WTC11 (cell line): ENCODE data around the gene HVCN1. TPM values are rescaled to one million over a fixed set of nuclear protein-coding genes. Genes with fewer than 3 reads are reported as not detected.

ENCODE experiments used
- ATAC-seq: fragments of 200-7000 bp; cut with Tn5 transposase; 2 replicates; pipeline ENCODE4 v1.10.0; 2021; ENCODE audit warnings: mild to moderate bottlenecking, moderate library complexity
- CTCF ChIA-PET: fragments of 300-600 bp; sonication (Branson Sonifier 250); formaldehyde crosslinking; loops from one replicate; lab custom pipeline; 2021; ENCODE audit warnings: antibody characterized with exemption; lab: Charles Lee
- POLR2A ChIA-PET: fragments of 350-600 bp; sonication (Branson Sonifier 250); formaldehyde crosslinking; loops from one replicate; lab custom pipeline; 2021; ENCODE audit warnings: antibody characterized with exemption; lab: Charles Lee
- DNase-seq: peaks from one replicate; pipeline ENCODE4 v3.0.0; 2021; ENCODE audit warnings: low spot score
- H3K27ac Mint-ChIP-seq: 2 replicates; pipeline ENCODE4 v1.8.0; 2021; ENCODE audit warnings: mixed read lengths
- H3K27me3 Mint-ChIP-seq: 2 replicates; pipeline ENCODE4 v1.8.0; 2021; ENCODE audit warnings: low read depth, mild to moderate bottlenecking, moderate library complexity, mixed read lengths
- H3K36me3 Mint-ChIP-seq: 2 replicates; pipeline ENCODE4 v1.8.0; 2021; ENCODE audit warnings: mixed read lengths
- H3K4me1 Mint-ChIP-seq: 2 replicates; pipeline ENCODE4 v1.8.0; 2022; ENCODE audit warnings: mixed read lengths
- H3K4me3 Mint-ChIP-seq: 2 replicates; pipeline ENCODE4 v1.8.0; 2021; ENCODE audit warnings: mild to moderate bottlenecking, moderate library complexity, mixed read lengths
- H3K9me3 Mint-ChIP-seq: 2 replicates; pipeline ENCODE4 v1.8.0; 2021; ENCODE audit warnings: mixed read lengths
- AR ChIP-seq: fragments of 250-450 bp; sonication (Bioruptor Pico); IDR thresholded peaks from 2 replicates; pipeline ENCODE4 v1.9.0; 2021; ENCODE audit warnings: mild to moderate bottlenecking
- CBFB ChIP-seq: sonication (generic); formaldehyde crosslinking; IDR thresholded peaks from 2 replicates; pipeline ENCODE4 v1.8.1; 2022; ENCODE audit warnings: mild to moderate bottlenecking, low read depth, missing genetic modification reagents
- CDX4 ChIP-seq: fragments of 250-450 bp; sonication (Bioruptor Pico); IDR thresholded peaks from 2 replicates; pipeline ENCODE4 v1.9.0; 2021; ENCODE audit warnings: moderate library complexity, mild to moderate bottlenecking, inconsistent platforms, borderline replicate concordance
- CREB1 ChIP-seq: sonication (generic); formaldehyde crosslinking; IDR thresholded peaks from 2 replicates; pipeline ENCODE4 v1.8.0; 2023; ENCODE audit warnings: mild to moderate bottlenecking, missing genetic modification reagents
- CREM ChIP-seq: sonication (generic); formaldehyde crosslinking; IDR thresholded peaks from 2 replicates; pipeline ENCODE4 v1.8.1; 2022; ENCODE audit warnings: mild to moderate bottlenecking, missing genetic modification reagents, moderate library complexity
- ELF4 ChIP-seq: sonication (generic); formaldehyde crosslinking; IDR thresholded peaks from 2 replicates; pipeline ENCODE4 v1.8.1; 2022; ENCODE audit warnings: low read depth, mild to moderate bottlenecking, moderate library complexity, missing genetic modification reagents
- IRF1 ChIP-seq: sonication (generic); formaldehyde crosslinking; IDR thresholded peaks from 2 replicates; pipeline ENCODE4 v1.8.0; 2023; ENCODE audit warnings: missing genetic modification reagents
- IRF2 ChIP-seq: sonication (generic); formaldehyde crosslinking; IDR thresholded peaks from 2 replicates; pipeline ENCODE4 v1.8.0; 2022; ENCODE audit warnings: low read depth, missing genetic modification reagents, borderline replicate concordance
- NR1H2 ChIP-seq: sonication (generic); formaldehyde crosslinking; IDR thresholded peaks from 2 replicates; pipeline ENCODE4 v1.9.0; 2021; ENCODE audit warnings: mild to moderate bottlenecking, moderate library complexity, missing genetic modification reagents
- SMAD3 ChIP-seq: sonication (generic); formaldehyde crosslinking; IDR thresholded peaks from 2 replicates; pipeline ENCODE4 v1.8.0; 2022; ENCODE audit warnings: missing genetic modification reagents, mild to moderate bottlenecking, borderline replicate concordance
- TP53 ChIP-seq: sonication (generic); formaldehyde crosslinking; IDR thresholded peaks from 2 replicates; pipeline ENCODE4 v1.8.1; 2023; ENCODE audit warnings: mild to moderate bottlenecking, missing genetic modification reagents
- ZBTB21 ChIP-seq: sonication (generic); formaldehyde crosslinking; IDR thresholded peaks from 2 replicates; pipeline ENCODE4 v1.8.1; 2023; ENCODE audit warnings: mild to moderate bottlenecking, missing genetic modification reagents, borderline replicate concordance
- ZBTB43 ChIP-seq: sonication (generic); formaldehyde crosslinking; IDR thresholded peaks from 2 replicates; pipeline ENCODE4 v1.8.1; 2023; ENCODE audit warnings: mild to moderate bottlenecking, missing genetic modification reagents
- ZMAT4 ChIP-seq: fragments of 250-450 bp; sonication (Bioruptor Pico); IDR thresholded peaks from 2 replicates; pipeline ENCODE4 v1.9.0; 2021; ENCODE audit warnings: mild to moderate bottlenecking
- ZNF121 ChIP-seq: sonication (generic); formaldehyde crosslinking; IDR thresholded peaks from 2 replicates; pipeline ENCODE4 v1.8.0; 2023; ENCODE audit warnings: missing genetic modification reagents
- ZNF138 ChIP-seq: sonication (generic); formaldehyde crosslinking; conservative IDR thresholded peaks from 2 replicates; pipeline ENCODE4 v1.8.1; 2022; ENCODE audit warnings: mild to moderate bottlenecking, moderate library complexity, missing genetic modification reagents
- ZNF396 ChIP-seq: fragments of 250-450 bp; sonication (Bioruptor Pico); IDR thresholded peaks from 2 replicates; pipeline ENCODE4 v1.8.0; 2021; ENCODE audit warnings: mild to moderate bottlenecking, moderate library complexity, borderline replicate concordance
- ZNF416 ChIP-seq: fragments of 250-450 bp; sonication (Bioruptor Pico); IDR thresholded peaks from 2 replicates; pipeline ENCODE4 v1.9.0; 2021; ENCODE audit warnings: mild to moderate bottlenecking, inconsistent platforms
- total RNA-seq: library from RNA; stranded (reverse); gene quantifications from 3 replicates; pipeline ENCODE4 v1.2.3, GENCODE V29; 2021
- TF ChIP-seq, protein P1 (sequence below): sonication (generic); formaldehyde crosslinking; IDR thresholded peaks from 2 replicates; pipeline ENCODE4 v1.8.0; 2022; ENCODE audit warnings: mild to moderate bottlenecking, missing genetic modification reagents
- TF ChIP-seq, protein P2 (sequence below): sonication (generic); formaldehyde crosslinking; IDR thresholded peaks from 2 replicates; pipeline ENCODE4 v1.8.1; 2022; ENCODE audit warnings: low read depth, mild to moderate bottlenecking, moderate library complexity, missing genetic modification reagents, borderline replicate concordance
- TF ChIP-seq, protein P3 (sequence below): sonication (generic); formaldehyde crosslinking; IDR thresholded peaks from 2 replicates; pipeline ENCODE4 v1.8.1; 2022; ENCODE audit warnings: mild to moderate bottlenecking, moderate library complexity, missing genetic modification reagents

The HVCN1 gene
- total RNA-seq, 1 experiment from 2014 or later = 5.7 TPM

GRCh38 chr12:110696283-110696682, 7.4 kb upstream of the HVCN1 start:
- TF ChIP-seq ZBTB43 (CRISPR knock-in tag) = no peak
- TF ChIP-seq IRF1 = no peak
- peak; percentile 51; the same call in 1 of the 2 replicates for TF ChIP-seq ZNF121
- TF ChIP-seq, protein P1, sequence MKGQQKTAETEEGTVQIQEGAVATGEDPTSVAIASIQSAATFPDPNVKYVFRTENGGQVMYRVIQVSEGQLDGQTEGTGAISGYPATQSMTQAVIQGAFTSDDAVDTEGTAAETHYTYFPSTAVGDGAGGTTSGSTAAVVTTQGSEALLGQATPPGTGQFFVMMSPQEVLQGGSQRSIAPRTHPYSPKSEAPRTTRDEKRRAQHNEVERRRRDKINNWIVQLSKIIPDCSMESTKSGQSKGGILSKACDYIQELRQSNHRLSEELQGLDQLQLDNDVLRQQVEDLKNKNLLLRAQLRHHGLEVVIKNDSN (CRISPR knock-in tag) = no peak
- TF ChIP-seq CREB1 (CRISPR knock-in tag) = no peak
- TF ChIP-seq ZNF396 (CRISPR knock-in tag) = no peak
- TF ChIP-seq, all 79 proteins: peak for 1
- Mint-ChIP-seq H3K4me3 (no peak overlapping the region), H3K36me3 (no peaks in the 10 kb centered on the region), H3K27me3 (no peaks in the 10 kb centered on the region; the same call in 1 of the 2 replicates), H3K9me3 (no peaks in the 10 kb centered on the region), H3K27ac (no peak overlapping the region), H3K4me1 (0 out of 2 replicates have a peak, but pooled peaks cover 6% of the 10 kb centered on the region)
- no peak for DNase-seq
- POLR2A ChIA-PET = no interaction called here
- no peak for ATAC-seq
- CTCF ChIA-PET = no interaction called here

GRCh38 chr12:110694330-110694901, 5.5 kb upstream of the HVCN1 start:
- Mint-ChIP-seq H3K36me3 (no peaks in the 10 kb centered on the region), H3K27me3 (no peaks in the 10 kb centered on the region; the same call in 1 of the 2 replicates), H3K27ac (no peak overlapping the region), H3K4me3 (no peak overlapping the region), H3K9me3 (no peaks in the 10 kb centered on the region), H3K4me1 (peaks cover 16% of the 10 kb centered on the region)
- CTCF ChIA-PET = interaction anchor here (0.6 kb wide), 1 partner anchor 126 kb away, joined by 4 read pairs; no protein-coding TSS in a partner anchor
- TF ChIP-seq ZNF396 (CRISPR knock-in tag) (no peak), ELF4 (CRISPR knock-in tag) (no peak), IRF2 (no peak), AR (no peak), CBFB (CRISPR knock-in tag) (no peak), ZNF138 (CRISPR knock-in tag) (no peak), NR1H2 (CRISPR knock-in tag) (no peak), CDX4 (CRISPR knock-in tag) (no peak), ZNF416 (CRISPR knock-in tag) (no peak), ZBTB21 (CRISPR knock-in tag) (no peak), SMAD3 (CRISPR knock-in tag) (no peak), ZMAT4 (CRISPR knock-in tag) (no peak), CREM (no peak), TP53 (no peak)
- TF ChIP-seq, protein P1 (CRISPR knock-in tag) = no peak
- TF ChIP-seq, protein P2, sequence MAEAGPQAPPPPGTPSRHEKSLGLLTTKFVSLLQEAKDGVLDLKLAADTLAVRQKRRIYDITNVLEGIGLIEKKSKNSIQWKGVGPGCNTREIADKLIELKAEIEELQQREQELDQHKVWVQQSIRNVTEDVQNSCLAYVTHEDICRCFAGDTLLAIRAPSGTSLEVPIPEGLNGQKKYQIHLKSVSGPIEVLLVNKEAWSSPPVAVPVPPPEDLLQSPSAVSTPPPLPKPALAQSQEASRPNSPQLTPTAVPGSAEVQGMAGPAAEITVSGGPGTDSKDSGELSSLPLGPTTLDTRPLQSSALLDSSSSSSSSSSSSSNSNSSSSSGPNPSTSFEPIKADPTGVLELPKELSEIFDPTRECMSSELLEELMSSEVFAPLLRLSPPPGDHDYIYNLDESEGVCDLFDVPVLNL (CRISPR knock-in tag) = no peak
- TF ChIP-seq, protein P3, sequence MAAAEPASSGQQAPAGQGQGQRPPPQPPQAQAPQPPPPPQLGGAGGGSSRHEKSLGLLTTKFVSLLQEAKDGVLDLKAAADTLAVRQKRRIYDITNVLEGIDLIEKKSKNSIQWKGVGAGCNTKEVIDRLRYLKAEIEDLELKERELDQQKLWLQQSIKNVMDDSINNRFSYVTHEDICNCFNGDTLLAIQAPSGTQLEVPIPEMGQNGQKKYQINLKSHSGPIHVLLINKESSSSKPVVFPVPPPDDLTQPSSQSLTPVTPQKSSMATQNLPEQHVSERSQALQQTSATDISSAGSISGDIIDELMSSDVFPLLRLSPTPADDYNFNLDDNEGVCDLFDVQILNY (CRISPR knock-in tag) = no peak
- POLR2A ChIA-PET = no interaction called here
- ATAC-seq (no peak), DNase-seq (no peak)
